ENCODE data around the gene CUL5.
"Not testable (repeated sequence)": the region's sequence is repeated elsewhere in the genome, so short reads cannot be mapped to it uniquely, and the experiment has no call there.

The CUL5 gene

DNA sequence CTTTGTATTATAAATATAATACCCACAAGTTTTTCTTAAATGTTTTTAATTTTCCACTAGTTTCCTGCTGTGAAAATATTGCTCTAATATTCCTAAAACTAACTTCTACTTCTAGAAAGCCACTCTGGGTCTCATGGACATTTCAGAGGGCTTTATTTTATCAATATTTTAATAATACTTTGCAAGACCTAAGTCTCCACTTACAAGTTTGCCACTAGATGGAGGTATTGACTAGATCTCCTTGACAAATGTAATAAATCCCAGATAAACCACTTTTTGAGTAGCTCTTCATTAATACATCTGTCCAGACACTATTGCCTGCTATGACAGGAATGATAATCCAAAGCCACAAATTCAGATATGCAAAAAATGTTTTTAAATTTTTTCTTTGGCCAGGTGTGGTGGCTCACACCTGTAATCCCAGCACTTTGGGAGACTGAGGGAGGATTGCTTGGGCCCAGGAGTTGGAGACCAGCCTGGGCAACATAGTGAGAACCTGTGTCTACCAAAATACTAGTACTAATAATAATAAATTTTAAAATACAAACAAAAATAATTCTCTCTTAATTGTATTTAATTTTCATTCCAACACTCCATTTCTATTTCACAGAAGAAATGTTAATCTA is 109.2 kb downstream of the CUL5 start:
- no peak for DNase-seq

DNA sequence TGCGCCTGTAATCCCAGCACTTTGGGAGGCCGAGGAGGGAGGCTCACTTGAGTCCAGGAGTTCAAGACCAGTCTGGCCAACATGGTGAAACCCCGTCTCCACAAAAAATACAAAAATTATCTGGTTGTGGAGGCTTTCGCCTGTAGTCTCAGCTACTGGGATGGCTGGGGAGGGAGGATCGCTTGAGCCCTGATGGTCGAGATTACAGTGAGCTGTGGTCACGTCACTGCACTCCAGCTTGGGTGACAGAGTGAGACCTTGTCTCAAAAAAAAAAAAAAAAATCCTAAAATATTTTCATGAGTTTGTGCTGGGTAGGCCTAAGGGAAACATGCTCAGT is 112.2 kb downstream of the CUL5 start:
- DNase-seq: not testable (repeated sequence)

DNA sequence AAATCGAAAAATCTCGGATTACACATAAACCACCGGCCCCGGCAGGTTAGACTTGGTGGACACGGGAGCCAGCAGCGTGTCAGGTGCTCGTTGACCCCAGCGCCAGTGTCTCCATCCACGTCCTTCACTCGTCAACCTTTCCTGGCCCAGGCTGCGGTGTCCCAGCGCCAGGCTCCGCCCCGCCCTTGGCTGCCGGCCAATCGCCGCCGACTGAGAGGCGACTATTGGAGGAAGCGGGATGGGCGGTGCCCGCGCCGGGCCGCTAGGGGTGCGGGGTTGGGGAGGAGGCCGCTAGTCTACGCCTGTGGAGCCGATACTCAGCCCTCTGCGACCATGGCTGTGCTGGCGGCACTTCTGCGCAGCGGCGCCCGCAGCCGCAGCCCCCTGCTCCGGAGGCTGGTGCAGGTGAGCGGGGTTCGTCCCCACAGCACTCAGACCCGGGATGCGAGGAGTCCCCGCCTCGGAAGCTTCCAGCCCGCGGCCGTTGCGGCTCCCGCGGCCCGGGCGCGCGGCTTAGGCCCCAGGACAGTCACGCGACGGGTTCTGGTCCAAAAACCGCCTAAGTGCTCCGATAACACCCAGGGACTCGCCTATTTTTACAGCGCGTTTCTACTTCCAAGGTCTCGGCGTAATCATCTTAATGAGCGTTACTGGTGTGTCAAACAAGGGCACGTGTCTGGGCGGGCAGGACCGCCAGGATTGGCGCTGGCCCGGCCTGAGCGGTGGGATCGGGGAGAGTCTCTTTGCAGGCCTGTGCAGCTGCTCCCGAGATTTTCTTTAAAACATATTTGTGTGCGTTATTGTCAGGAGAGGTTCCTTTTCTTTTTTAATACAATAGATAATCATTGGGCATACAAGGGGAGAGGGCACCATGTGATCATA is 112.8 kb downstream of the CUL5 start, which contains the start of gene ACAT1:
Gene ACAT1, plus strand, starts transcription at position 294 of the 882 bp plus-strand sequence. Its CDS starts 40 bp downstream, at position 334.
- peak; percentile 79 to 84 for DNase-seq

GRCh38 chr11:108122166-108122628 is 113.5 kb downstream of the CUL5 start:
- DNase-seq: no peak

GRCh38 chr11:108125096-108125495 is 116.4 kb downstream of the CUL5 start:
- no peak for DNase-seq

GRCh38 chr11:108128772-108129171 is 120.1 kb downstream of the CUL5 start:
- no peak for DNase-seq

- DNase-seq: no peak
These were observed 123.3 kb downstream of the CUL5 start for GRCh38 chr11:108131993-108132392.

DNA sequence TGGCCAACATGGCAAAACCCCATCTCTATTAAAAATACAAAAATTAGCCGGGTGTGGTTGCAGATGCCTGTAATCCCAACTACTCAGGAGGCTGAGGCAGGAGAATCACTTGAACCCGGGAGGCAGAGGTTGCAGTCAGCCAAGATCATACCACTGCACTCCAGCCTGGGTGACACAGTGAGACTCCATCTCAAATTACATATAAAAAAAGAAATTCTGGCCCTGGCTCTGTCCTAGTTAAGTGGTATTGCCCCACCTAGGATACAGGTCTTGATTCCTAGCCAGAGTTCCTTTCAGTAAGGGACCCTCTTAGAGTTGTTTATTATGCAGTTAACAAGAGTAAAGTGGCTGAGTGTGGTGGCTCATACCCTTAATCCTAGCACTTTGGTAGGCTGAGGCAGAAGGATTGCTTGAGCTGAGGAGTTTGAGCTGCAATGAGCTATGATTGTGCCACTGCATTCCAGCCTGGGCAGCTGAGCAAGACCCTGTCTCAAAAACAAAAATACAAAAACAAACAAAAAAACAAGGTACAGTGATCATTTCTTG is 124.4 kb downstream of the CUL5 start:
- not testable (repeated sequence) for DNase-seq

- no peak for DNase-seq
These were observed 127.3 kb downstream of the CUL5 start for GRCh38 chr11:108135845-108136544.

GRCh38 chr11:108137212-108137611 is 128.5 kb downstream of the CUL5 start:
- DNase-seq: no peak

- DNase-seq: no peak
These were observed 133.6 kb downstream of the CUL5 start for GRCh38 chr11:108142304-108142703.

DNA sequence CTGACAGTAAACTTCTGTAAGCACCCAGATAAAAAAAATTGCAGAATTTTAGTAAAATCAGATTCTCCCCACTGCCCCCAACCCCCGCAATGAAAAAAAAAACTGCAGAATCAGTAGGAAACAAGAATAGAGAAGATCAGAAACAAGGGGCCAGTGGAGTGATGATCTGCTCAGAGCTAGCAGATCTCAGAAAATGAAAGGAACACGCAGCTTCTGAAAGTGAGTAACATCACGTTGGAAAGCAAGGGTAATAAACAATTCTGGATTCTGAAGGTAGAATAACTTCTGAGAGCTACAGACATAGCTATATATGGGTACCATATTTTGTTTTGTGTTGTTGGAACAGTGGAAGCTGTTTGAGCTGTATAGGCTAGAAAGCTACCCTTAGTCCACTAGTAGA is 135.9 kb downstream of the CUL5 start:
- DNase-seq: no peak

DNA sequence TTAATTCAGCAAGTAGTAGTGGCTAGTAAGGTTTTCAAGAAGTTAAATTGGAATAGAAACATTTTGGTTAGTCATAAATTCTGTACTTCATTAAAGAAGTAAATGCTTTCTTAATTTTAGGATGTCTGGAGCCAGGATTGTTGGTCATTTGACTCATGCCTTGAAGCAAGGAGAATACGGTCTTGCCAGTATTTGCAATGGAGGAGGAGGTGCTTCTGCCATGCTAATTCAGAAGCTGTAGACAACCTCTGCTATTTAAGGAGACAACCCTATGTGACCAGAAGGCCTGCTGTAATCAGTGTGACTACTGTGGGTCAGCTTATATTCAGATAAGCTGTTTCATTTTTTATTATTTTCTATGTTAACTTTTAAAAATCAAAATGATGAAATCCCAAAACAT is 138.5 kb downstream of the CUL5 start:
- DNase-seq: no peak

GRCh38 chr11:108148556-108148955 is 139.9 kb downstream of the CUL5 start:
- no peak for DNase-seq

- DNase-seq: no peak
These were observed 145.9 kb downstream of the CUL5 start for GRCh38 chr11:108154591-108154990.
